Hematopoietic multipotent progenitor cell treated with erythropoietin and hydrocortisone succinate and interleukin-3 and kit ligand, for 4 days (in vitro differentiated cells): ENCODE data around the gene SLMAP.

ENCODE experiments used
- DNase-seq: peaks from one replicate; pipeline ENCODE4 v3.0.0-alpha.2; 2015

SLMAP gene

GRCh38 chr3:57968501-57968900, 212.4 kb downstream of the SLMAP start:
- no peak for DNase-seq

GRCh38 chr3:57971975-57972374, 215.9 kb downstream of the SLMAP start:
- no peak for DNase-seq

- DNase-seq, result no peak
Observed at GRCh38 chr3:57972531-57973111, 216.5 kb downstream of the SLMAP start.

- no peak for DNase-seq
Observed at GRCh38 chr3:57973715-57974477, 217.8 kb downstream of the SLMAP start.

- no peak for DNase-seq
Observed at GRCh38 chr3:57974796-57975388, 218.8 kb downstream of the SLMAP start.

- DNase-seq, result no peak
Observed at GRCh38 chr3:57977818-57978235, 221.7 kb downstream of the SLMAP start.

GRCh38 chr3:57978316-57978715, 222.2 kb downstream of the SLMAP start:
- no peak for DNase-seq
